Measurements from ENCODE around the gene USH2A. TPM values are rescaled to one million over a fixed set of nuclear protein-coding genes. Genes with fewer than 3 reads are reported as not detected.

The USH2A gene
- total and polyA plus RNA-seq, 4 donors, result 0.09 to 0.39 (median 0.15) TPM

GRCh38 chr1:216200941-216201340, 222.3 kb downstream of the USH2A start:
- Histone ChIP-seq H3K9me3 (ENCODE audit: control insufficient read depth, insufficient read depth, low read length) (no peaks in the 10 kb centered on the region), H3K4me1 (ENCODE audit: control insufficient read depth, insufficient read depth, low read length) (no peaks in the 10 kb centered on the region), H3K27me3 (ENCODE audit: control insufficient read depth, insufficient read depth, low read length) (no peaks in the 10 kb centered on the region), H3K36me3 (ENCODE audit: control insufficient read depth, insufficient read depth, low read length) (no peaks in the 10 kb centered on the region), H3K27ac (ENCODE audit: low read depth, low read length) (no peak overlapping the region), H3K4me3 (ENCODE audit: low read depth, low read length) (no peak overlapping the region)
- no peak for DNase-seq (ENCODE audit: low read depth in 4 of 6, low spot score in 6 of 6)
- 93% methylated on average over 2 of the region's 3 CpGs for WGBS (ENCODE audit: insufficient coverage)

DNA sequence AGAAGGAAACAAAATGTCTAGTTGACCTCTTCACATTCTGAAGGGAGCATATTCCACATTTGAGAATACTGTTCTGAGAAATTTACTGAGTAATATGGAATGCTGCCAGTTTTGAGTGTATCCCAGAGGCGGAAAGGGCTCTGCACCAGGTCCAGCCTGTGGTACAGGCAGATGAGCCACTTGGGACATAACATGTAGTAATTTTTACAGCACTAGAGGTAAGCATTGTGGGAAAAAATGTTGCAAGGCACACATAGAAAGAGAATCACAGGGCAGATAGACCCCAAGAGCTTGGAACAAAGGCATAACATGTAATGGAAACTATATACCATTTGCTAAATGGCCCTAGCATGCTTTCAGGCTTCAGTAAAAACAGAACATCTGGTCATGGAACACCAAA, 228.5 kb downstream of the USH2A start:
- Histone ChIP-seq H3K4me3 (ENCODE audit: low read depth, low read length) (no peak overlapping the region), H3K27ac (ENCODE audit: low read depth, low read length) (no peak overlapping the region), H3K27me3 (ENCODE audit: control insufficient read depth, insufficient read depth, low read length) (no peaks in the 10 kb centered on the region), H3K36me3 (ENCODE audit: control insufficient read depth, insufficient read depth, low read length) (no peaks in the 10 kb centered on the region), H3K4me1 (ENCODE audit: control insufficient read depth, insufficient read depth, low read length) (no peaks in the 10 kb centered on the region), H3K9me3 (ENCODE audit: control insufficient read depth, insufficient read depth, low read length) (no peaks in the 10 kb centered on the region)
- DNase-seq (ENCODE audit: low read depth in 4 of 6, low spot score in 6 of 6), result no peak
- WGBS (ENCODE audit: insufficient coverage), result 100% methylated on average over 1 of the region's 1 CpG

DNA sequence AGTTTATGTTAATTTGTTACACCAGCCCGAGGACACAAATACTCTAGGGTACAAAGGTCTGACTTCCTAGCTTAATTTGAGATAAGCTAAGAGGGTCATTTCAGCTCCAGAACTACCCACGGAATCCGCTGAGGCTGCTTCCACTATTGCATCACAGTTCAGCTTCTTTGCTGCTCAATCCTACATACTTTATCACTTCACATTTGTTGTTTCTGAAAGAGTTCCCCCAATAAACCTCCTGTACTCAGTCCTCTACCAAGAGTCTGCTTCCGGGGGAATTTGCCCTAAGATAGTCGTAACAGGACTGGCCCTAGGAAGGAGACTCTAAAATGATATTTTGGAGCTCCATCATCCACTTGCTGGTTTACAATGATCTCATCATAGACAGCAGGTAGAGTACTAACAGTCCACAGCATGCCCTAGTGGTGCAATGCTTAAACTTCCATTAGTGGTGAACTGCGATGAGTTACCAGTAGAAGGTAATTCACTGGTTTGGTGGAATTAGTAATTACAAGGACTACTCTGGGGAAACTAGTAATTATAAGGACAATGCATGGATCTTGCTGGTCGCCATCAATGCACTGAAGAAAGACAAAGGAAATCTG, 229.3 kb downstream of the USH2A start:
- H3K4me3 ChIP-seq (ENCODE audit: low read depth, low read length), result no peak overlapping the region
- no peak for DNase-seq (ENCODE audit: low read depth in 4 of 6, low spot score in 6 of 6)
- no peaks in the 10 kb centered on the region for H3K9me3 ChIP-seq (ENCODE audit: control insufficient read depth, insufficient read depth, low read length)
- H3K4me1 ChIP-seq (ENCODE audit: control insufficient read depth, insufficient read depth, low read length), result no peaks in the 10 kb centered on the region
- no peak overlapping the region for H3K27ac ChIP-seq (ENCODE audit: low read depth, low read length)
- H3K36me3 ChIP-seq (ENCODE audit: control insufficient read depth, insufficient read depth, low read length), result no peaks in the 10 kb centered on the region
- no peaks in the 10 kb centered on the region for H3K27me3 ChIP-seq (ENCODE audit: control insufficient read depth, insufficient read depth, low read length)
- WGBS (ENCODE audit: insufficient coverage), result 98% methylated on average over 4 of the region's 7 CpGs

DNA sequence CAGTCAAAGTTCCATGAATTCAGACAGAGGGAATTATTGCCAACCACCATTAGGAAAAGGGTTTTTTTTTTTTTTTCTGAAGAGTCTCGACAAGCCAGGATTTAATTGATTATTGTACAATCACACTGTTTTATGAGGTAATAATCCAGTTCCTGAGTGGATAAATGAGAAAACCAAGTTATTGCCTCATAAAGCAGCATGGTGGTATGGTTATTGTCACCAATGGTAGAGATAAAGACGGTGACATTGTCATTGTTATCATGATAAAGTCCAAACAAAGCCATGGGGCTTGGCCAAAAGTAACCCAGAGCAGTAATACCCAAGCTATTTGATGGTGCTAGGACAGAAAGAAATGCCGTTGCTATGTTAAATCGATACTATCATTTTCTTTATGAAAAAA, 232.8 kb downstream of the USH2A start:
- no peaks in the 10 kb centered on the region for H3K27me3 ChIP-seq (ENCODE audit: control insufficient read depth, insufficient read depth, low read length)
- WGBS (ENCODE audit: insufficient coverage), result no CpG with 5 or more reads among the region's 4 CpGs
- H3K36me3 ChIP-seq (ENCODE audit: control insufficient read depth, insufficient read depth, low read length), result no peaks in the 10 kb centered on the region
- no peaks in the 10 kb centered on the region for H3K9me3 ChIP-seq (ENCODE audit: control insufficient read depth, insufficient read depth, low read length)
- no peak overlapping the region for H3K27ac ChIP-seq (ENCODE audit: low read depth, low read length)
- DNase-seq (ENCODE audit: low read depth in 4 of 6, low spot score in 6 of 6), result peak in 1 of 6 donors; percentile 73
- no peaks in the 10 kb centered on the region for H3K4me1 ChIP-seq (ENCODE audit: control insufficient read depth, insufficient read depth, low read length)
- no peak overlapping the region for H3K4me3 ChIP-seq (ENCODE audit: low read depth, low read length)

- no peaks in the 10 kb centered on the region for H3K27me3 ChIP-seq (ENCODE audit: control insufficient read depth, insufficient read depth, low read length)
- H3K4me1 ChIP-seq (ENCODE audit: control insufficient read depth, insufficient read depth, low read length), result no peaks in the 10 kb centered on the region
- no peak overlapping the region for H3K4me3 ChIP-seq (ENCODE audit: low read depth, low read length)
- no peaks in the 10 kb centered on the region for H3K9me3 ChIP-seq (ENCODE audit: control insufficient read depth, insufficient read depth, low read length)
- no peak for DNase-seq (ENCODE audit: low read depth in 4 of 6, low spot score in 6 of 6)
- H3K36me3 ChIP-seq (ENCODE audit: control insufficient read depth, insufficient read depth, low read length), result no peaks in the 10 kb centered on the region
- 50% methylated on average over 1 of the region's 2 CpGs for WGBS (ENCODE audit: insufficient coverage)
- no peak overlapping the region for H3K27ac ChIP-seq (ENCODE audit: low read depth, low read length)
These were observed 236.4 kb downstream of the USH2A start for GRCh38 chr1:216186816-216187215.

DNA sequence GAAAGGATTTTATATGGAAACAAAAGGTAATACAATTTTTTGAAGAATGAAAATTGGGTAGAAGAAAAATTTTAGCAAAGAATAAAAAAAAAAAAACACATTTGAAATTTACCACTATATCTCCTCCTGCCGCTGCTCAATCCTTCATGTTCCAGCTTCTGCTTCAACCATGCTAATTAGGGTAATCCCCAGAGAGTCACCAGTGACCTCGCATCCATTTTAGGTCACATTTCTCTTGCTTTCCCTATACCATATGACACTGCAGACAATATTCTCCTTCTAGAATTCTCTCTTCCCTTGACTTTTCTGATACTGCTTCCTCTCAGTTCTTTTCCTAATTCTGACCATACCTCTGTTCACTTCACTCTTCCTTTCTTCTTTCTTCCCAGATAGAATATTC, 237.1 kb downstream of the USH2A start:
- DNase-seq (ENCODE audit: low read depth in 4 of 6, low spot score in 6 of 6), result no peak
- no peaks in the 10 kb centered on the region for H3K9me3 ChIP-seq (ENCODE audit: control insufficient read depth, insufficient read depth, low read length)
- 79% methylated on average over 2 of the region's 2 CpGs for WGBS (ENCODE audit: insufficient coverage)
- no peaks in the 10 kb centered on the region for H3K27me3 ChIP-seq (ENCODE audit: control insufficient read depth, insufficient read depth, low read length)
- H3K36me3 ChIP-seq (ENCODE audit: control insufficient read depth, insufficient read depth, low read length), result no peaks in the 10 kb centered on the region
- H3K4me3 ChIP-seq (ENCODE audit: low read depth, low read length), result no peak overlapping the region
- no peak overlapping the region for H3K27ac ChIP-seq (ENCODE audit: low read depth, low read length)
- no peaks in the 10 kb centered on the region for H3K4me1 ChIP-seq (ENCODE audit: control insufficient read depth, insufficient read depth, low read length)

DNA sequence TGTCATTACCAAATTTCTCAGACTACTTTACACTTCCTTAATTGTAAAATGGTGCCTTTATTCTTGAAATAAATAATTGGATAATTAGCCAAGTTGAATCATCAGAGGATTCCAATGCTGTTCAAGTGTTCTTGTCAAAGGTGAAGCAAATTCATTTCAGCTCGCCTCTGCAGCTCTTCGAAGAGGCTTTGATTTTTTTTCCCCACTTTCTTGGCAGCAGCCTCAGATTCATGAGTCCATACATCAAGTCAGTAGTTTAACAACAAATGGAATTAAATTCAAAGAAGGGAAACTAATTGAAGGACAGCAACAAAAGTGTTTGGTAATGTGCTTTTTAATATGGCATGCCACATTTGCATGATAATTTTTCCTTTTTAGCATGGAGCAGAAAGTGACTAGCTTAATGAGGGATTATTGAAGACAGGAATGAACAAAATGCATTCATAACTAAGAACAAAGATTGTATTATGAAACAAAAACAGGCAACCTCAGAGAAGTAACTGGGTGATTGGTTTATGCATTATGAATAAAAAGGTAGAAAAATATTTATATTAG, 239.0 kb downstream of the USH2A start:
- DNase-seq (ENCODE audit: low read depth in 4 of 6, low spot score in 6 of 6), result peak in 2 of 6 donors; percentile 53 to 62
- 40% methylated on average over 1 of the region's 2 CpGs for WGBS (ENCODE audit: insufficient coverage)
- H3K36me3 ChIP-seq (ENCODE audit: control insufficient read depth, insufficient read depth, low read length), result no peaks in the 10 kb centered on the region
- no peak overlapping the region for H3K4me3 ChIP-seq (ENCODE audit: low read depth, low read length)
- no peaks in the 10 kb centered on the region for H3K4me1 ChIP-seq (ENCODE audit: control insufficient read depth, insufficient read depth, low read length)
- no peaks in the 10 kb centered on the region for H3K27me3 ChIP-seq (ENCODE audit: control insufficient read depth, insufficient read depth, low read length)
- no peaks in the 10 kb centered on the region for H3K9me3 ChIP-seq (ENCODE audit: control insufficient read depth, insufficient read depth, low read length)
- no peak overlapping the region for H3K27ac ChIP-seq (ENCODE audit: low read depth, low read length)

DNA sequence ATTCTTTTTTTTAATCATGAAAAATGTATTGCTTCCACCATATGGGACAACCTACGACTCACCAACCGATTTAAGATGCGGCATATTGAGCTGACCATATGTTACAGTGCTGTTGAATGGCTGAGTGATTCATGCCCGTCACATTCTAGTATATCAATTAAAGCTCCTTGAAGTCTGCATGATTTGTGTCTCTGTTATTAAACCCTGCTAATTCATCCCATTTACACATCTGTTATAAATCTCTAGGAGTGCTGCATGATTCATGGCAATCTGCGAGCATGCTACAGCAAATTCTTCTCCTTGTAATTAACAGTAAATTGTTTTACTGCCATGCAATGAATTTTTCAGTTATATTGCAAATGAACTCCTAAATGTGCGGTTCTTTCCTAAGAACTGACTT, 239.8 kb downstream of the USH2A start:
- WGBS (ENCODE audit: insufficient coverage), result no CpG with 5 or more reads among the region's 6 CpGs
- Histone ChIP-seq H3K9me3 (ENCODE audit: control insufficient read depth, insufficient read depth, low read length) (no peaks in the 10 kb centered on the region), H3K36me3 (ENCODE audit: control insufficient read depth, insufficient read depth, low read length) (no peaks in the 10 kb centered on the region), H3K4me1 (ENCODE audit: control insufficient read depth, insufficient read depth, low read length) (no peaks in the 10 kb centered on the region), H3K27ac (ENCODE audit: low read depth, low read length) (no peak overlapping the region), H3K27me3 (ENCODE audit: control insufficient read depth, insufficient read depth, low read length) (no peaks in the 10 kb centered on the region), H3K4me3 (ENCODE audit: low read depth, low read length) (no peak overlapping the region)
- DNase-seq (ENCODE audit: low read depth in 4 of 6, low spot score in 6 of 6), result peak in 2 of 6 donors; percentile 79 to 84

DNA sequence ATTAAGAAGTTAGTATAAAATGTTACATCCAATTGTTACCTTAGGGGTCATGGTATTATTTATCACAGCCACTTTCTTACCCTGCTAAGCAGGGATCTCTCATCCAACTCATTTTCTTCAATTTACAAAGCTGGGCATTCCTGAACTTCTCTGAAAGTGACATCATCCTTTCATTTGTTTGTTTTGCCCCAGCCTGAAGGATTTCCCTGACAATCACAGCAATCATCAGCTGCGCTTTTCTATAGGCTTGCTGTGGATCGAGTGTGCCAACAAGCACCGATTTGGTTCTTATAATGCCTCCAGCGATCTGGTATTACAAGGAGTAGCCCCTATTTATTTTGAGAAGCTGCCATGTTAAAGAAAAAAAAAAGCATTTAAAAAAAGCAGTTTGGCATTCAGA, 240.2 kb downstream of the USH2A start:
- Histone ChIP-seq H3K4me3 (ENCODE audit: low read depth, low read length) (no peak overlapping the region), H3K27ac (ENCODE audit: low read depth, low read length) (no peak overlapping the region), H3K4me1 (ENCODE audit: control insufficient read depth, insufficient read depth, low read length) (no peaks in the 10 kb centered on the region), H3K36me3 (ENCODE audit: control insufficient read depth, insufficient read depth, low read length) (no peaks in the 10 kb centered on the region), H3K9me3 (ENCODE audit: control insufficient read depth, insufficient read depth, low read length) (no peaks in the 10 kb centered on the region), H3K27me3 (ENCODE audit: control insufficient read depth, insufficient read depth, low read length) (no peaks in the 10 kb centered on the region)
- WGBS (ENCODE audit: insufficient coverage), result no CpG with 5 or more reads among the region's 4 CpGs
- peak in 1 of 6 donors; percentile 49 for DNase-seq (ENCODE audit: low read depth in 4 of 6, low spot score in 6 of 6)

GRCh38 chr1:216181590-216181989, 241.7 kb downstream of the USH2A start:
- Histone ChIP-seq H3K4me1 (ENCODE audit: control insufficient read depth, insufficient read depth, low read length) (no peaks in the 10 kb centered on the region), H3K9me3 (ENCODE audit: control insufficient read depth, insufficient read depth, low read length) (no peaks in the 10 kb centered on the region), H3K36me3 (ENCODE audit: control insufficient read depth, insufficient read depth, low read length) (no peaks in the 10 kb centered on the region), H3K27me3 (ENCODE audit: control insufficient read depth, insufficient read depth, low read length) (no peaks in the 10 kb centered on the region), H3K4me3 (ENCODE audit: low read depth, low read length) (no peak overlapping the region), H3K27ac (ENCODE audit: low read depth, low read length) (no peak overlapping the region)
- no CpG with 5 or more reads among the region's 3 CpGs for WGBS (ENCODE audit: insufficient coverage)
- no peak for DNase-seq (ENCODE audit: low read depth in 4 of 6, low spot score in 6 of 6)
